Body of pancreas (tissue), 4 donors: Measurements from ENCODE around the gene OSBPL6.

Experiments used
- POLR2A ChIP-seq, 3 donors: fragments of 450-650 bp; IDR thresholded peaks; one replicate each; pipeline ENCODE4 v1.6.1; 2016; ENCODE audit warnings: antibody characterized with exemption in 3 of 3, mild to moderate bottlenecking in 2 of 3
- TF ChIP-seq, protein P1 (sequence below), 7 experiments: fragments of 450-650 bp in 4 of 7; fragments of 200-600 bp in 3 of 7; sonication (generic) in 3 of 7; IDR thresholded peaks; one replicate each; pipeline ENCODE4 v1.5.1; 2016 to 2019; ENCODE audit warnings: antibody characterized with exemption in 7 of 7

DNA sequence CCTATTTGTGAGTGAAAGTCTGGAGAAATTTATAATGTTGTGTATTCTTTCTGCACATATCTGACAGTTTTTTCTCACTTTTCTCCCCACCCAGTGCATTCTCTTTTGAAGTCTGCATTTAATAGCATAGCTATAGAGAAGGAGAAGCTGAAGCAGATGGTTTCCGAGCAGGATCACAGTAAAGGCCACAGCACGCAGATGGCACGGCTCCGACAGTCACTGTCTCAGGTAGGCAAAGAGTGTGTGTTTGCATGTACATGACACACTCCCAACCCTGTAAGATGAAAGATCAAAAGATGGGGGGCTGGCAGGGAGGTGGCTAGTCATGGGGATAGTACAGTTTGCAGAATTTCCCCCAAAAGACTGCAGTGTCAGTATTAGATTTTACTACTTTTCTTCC, 167.3 kb downstream of the OSBPL6 start:
- TF ChIP-seq, protein P1, sequence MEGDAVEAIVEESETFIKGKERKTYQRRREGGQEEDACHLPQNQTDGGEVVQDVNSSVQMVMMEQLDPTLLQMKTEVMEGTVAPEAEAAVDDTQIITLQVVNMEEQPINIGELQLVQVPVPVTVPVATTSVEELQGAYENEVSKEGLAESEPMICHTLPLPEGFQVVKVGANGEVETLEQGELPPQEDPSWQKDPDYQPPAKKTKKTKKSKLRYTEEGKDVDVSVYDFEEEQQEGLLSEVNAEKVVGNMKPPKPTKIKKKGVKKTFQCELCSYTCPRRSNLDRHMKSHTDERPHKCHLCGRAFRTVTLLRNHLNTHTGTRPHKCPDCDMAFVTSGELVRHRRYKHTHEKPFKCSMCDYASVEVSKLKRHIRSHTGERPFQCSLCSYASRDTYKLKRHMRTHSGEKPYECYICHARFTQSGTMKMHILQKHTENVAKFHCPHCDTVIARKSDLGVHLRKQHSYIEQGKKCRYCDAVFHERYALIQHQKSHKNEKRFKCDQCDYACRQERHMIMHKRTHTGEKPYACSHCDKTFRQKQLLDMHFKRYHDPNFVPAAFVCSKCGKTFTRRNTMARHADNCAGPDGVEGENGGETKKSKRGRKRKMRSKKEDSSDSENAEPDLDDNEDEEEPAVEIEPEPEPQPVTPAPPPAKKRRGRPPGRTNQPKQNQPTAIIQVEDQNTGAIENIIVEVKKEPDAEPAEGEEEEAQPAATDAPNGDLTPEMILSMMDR (IDR thresholded peaks at IDR 0.05), result no peak
- TF ChIP-seq POLR2A (IDR thresholded peaks at IDR 0.05), result no peak
